GM19468 (cell line): ENCODE data around the gene FABP1.

ENCODE experiments used
- ATAC-seq: cut with Tn5 transposase; IDR thresholded peaks from one replicate; pipeline ENCODE4 v1.9.1; 2021; ENCODE audit warnings: mild to moderate bottlenecking, moderate library complexity, moderate number of reproducible peaks; ENCODE audit not compliant: unreplicated experiment; ENCODE audit errors: extremely low read depth

FABP1 gene

DNA sequence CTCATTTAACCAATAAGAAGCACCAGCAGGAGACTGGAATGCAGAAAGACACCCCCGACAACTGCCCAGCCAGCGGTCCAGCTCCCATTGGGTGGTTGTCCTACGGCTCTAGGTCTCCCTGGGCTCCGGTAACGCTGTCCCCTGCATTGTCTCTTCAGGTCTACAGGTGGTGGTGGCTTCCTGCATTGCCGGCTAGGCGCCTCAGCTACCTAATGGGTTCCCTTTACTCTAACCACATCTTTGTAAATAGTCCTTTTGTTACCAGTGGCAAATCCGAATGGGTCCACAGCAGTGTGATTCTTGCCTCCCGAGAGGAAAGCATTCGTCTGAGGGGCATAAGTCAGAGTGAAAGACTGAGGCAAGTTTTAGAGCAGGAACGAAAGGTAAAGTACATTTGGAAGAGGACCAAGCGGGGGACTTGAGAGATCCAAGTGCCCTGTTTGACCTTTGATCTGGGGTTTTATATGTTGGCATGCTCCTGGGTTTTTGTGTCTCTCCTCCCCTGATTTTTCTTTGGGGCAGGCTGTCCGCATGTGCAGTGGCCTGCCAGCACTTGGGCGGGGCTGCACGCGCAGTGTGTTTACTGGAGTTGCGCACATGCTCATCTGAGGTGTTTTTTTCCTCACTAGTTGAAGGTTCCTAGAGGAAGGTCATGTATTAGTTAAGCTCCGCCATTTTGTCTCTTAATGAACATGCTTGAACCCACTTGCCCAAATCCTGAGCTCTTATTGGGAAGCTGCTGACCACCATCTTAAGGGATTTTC is 11.0 kb downstream of the FABP1 start:
- no peak for ATAC-seq

DNA sequence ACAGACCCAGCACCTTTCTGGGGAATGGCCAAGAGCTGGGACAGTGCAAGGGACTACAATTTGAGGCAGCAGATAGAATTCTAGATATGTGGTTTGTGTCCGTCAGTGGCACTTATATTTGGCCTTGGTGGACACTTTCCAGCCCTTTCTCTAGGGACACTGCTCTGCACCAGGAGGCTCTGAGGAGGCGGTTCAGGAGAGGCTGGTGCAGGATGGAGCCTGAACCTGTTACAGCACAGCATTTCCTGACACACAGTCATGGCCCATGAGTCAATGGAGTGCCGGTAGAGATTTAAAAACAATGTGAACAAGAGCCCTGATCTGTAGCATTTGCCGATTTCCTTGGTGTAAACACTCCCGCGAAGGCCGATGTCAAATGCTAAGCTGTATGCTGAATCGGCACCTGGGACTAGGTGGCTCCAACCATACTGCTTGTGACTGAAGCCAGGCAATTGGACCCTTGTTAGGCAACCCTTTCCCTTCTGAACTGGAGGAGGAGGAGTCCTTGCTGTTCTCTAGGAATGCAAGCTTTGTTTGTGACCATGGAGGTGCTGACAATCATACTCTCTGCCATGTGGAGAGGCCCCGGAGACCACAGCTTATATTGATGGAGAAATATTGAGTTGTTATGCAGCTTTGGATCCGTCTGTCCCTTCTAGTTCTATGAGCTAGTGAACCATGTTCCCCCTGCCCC is 11.9 kb downstream of the FABP1 start:
- no peak for ATAC-seq

DNA sequence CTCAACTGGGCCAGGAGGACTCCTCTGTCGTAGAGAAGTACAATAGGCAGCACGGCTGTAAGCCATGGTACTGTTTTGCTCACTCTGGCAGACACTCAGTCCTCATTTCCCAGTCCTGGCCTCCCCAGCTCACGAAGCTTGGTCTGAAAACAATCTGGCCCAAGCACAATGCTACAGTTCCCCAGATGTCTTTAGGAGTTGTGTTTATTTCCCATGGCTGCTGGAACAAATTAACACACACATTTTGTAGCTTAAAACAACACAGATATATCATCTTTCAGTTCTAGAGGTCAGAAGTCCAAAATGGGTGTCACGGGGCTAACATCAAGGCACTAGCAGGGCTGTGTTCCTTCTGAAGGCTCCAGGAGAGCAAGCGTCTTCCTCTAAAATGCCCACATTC is 13.0 kb downstream of the FABP1 start:
- no peak for ATAC-seq

DNA sequence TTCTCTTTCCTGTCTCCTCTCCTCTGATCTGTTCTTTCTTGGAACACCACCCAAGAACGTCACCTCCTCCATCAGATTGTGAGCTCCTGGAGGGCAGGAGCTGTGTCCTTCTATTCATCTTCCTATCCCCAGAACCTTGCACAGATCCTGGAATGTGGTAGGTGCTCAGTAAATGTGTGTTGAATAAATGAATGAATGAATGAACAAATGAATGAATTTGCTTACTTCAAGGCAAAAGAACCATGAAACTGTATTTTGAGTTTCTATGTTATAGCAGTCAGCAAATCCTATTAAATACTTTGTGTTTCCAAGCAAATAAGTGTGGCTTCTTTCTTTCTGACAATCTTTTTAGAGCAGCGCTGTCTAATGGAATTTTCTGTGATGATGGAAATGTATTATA is 14.8 kb downstream of the FABP1 start:
- ATAC-seq: no peak

DNA sequence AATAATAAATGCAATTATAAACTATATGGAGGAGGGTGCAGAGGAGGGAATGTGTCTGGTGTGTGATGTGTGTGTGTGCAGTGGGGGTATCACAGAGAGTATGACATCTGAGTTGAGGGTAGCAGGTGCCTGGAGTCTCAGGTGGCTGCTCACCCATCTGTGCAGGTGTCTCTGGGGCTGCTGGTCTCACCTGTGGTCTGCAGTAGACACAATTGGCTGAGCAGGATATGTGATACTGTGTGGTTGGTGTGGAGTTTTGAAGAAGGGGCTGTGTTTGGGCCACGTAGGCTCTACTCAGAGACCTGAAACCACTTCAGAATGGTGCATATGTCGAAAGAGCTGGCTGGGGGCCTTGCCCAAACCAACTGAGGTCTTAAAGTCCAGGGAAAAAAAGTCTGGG is 17.0 kb downstream of the FABP1 start:
- ATAC-seq: no peak

DNA sequence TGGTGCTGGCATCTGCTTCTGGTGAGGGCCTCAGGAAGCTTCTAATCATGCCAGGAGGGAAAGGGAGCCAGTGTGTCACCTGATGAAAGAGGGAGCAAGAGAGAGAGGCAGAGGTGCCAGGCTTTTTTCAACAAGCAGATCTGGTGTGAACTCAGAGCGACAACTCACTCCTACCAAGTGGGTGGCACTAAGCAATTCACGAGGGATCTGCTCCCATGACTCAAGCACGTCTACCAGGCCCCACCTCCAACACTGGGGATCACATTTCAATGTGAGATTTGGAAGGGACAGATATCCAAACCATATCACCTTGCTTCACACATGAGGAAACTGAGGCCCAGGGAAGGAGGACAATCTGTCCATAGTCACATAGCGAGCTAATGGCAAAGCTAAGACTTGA is 19.1 kb downstream of the FABP1 start:
- no peak for ATAC-seq

DNA sequence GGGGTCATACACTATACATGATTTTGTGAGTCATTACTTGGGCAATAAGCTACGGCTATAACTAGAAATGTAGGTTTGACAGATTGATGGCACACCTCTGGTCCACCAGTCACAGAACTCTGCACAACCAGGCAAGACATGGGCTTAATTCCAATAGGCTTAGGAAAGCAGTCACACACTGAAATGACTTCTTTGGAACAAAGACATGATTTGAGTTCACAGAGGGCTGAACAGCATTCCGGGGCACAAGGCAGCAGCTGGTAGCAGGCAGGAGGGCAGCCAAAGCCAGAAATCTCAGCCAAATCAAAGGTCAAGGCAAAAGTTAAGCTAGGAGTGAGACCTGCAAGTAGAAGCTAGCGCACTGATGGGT is 27.4 kb downstream of the FABP1 start:
- ATAC-seq: no peak

DNA sequence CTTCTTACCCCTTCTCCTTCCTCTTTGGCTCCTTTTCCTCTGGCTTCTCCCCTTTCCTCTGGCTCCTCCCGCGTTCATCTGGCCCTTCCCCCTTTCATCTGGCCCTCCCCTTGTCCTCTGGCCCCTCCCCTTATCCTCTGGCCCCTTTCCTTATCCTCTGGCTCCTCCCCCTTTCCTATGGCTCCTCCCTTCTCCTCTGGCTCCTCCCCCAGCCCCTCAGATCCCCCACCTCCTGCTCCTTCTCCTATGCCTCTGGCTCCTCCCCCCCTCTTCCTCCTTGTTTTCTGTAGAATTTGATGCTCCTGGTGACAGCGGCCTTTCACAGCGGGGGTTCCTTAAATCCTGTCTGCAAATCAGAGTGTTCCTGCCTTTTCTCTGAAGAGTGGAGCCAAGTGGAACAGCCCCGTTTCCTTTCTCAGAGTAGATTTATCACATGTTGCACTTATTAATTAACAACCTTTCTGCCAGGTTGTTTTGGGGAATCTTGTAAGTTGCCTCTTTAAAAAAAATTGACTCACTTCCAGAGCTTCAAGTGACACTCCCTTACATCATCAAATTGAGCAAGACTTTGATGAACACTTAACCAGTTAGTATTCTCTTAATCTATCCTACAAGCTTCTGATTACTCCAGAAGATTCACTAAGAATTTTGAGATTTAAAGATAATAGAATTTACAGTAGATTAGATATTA is 27.9 kb downstream of the FABP1 start:
- ATAC-seq: no peak

DNA sequence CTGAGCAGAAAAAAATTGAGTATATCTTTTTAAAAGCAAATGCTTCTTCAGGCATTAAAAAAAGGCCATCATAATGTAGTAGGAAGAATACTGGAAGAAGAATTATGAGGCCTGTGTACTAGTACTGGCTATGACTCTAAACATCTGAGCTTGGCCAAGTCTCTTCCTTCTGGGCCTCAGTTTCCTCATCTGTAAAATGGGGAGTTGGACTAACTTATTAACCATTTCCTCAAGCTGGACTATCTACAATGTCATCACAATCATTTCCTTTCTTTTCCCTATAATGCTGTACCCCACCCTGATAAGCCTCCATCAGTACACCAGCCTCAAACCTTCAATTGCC is 29.3 kb downstream of the FABP1 start:
- ATAC-seq: no peak

DNA sequence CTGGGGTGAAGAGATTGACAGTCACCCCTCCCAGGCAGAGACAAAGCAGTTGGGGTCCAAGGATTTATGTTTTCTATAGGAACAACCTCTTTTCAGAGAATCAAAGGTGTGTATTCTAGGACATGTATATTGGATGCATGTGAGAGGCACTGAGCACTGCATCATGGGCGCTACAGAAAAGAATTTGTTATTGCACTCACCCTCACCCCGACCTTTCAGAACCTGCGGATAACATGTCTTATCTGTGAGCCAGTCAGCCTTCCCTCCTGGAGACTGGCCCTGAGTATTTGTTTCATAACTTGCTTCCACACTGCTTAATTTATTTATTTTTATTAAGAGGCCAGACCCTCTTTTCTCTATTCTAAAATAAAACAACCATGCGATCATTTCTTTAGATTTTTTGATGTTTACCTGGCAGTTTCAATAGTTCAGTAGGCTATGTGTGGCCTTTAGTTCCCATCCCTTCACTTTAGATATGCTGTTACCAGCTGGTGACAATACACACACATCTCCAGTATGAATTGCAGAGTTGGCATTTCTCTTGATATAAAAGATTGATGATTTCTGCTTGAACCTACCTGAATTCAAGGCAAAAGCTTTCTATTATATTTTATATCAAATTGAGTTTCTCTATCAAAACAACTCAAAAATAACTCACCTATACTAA is 29.8 kb downstream of the FABP1 start:
- ATAC-seq: no peak

DNA sequence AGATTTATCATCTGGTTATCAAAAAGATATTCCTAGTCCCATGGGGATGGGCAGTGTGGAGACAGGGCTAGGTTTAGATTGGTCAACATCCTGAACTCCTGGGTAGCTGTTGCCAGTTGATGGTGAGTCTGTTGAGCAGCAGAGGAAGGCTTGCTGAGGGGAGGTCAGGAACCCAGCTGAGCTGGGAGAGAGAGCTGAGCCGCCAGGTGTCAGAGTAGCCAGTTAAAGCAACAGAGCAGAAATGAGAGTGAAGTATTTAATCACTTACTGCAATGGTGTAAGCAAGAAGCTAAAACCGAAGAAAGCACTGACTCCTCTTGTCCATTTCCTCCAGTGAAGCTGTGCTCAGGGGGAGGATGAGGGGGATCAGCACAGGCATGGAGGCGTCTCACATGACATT is 30.7 kb downstream of the FABP1 start:
- no peak for ATAC-seq

DNA sequence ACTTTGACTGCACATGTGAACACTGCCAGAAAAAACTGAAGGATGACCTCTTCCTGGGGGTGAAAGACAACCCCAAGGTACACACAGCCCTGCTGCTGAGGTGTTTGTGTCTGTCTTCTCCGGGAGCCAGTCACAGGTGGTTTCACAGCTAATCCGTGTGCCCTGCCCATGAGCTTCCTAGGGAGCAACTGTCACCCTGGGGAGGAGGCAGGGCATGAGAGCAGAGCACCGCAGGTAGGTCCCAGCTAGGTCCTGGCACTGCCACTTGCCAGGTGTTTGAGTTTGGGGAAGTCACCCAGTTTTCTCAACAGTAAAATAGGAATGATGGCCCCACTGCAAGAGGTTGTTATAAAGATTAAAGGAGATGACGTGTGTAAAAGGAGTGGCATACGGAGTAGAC is 31.2 kb downstream of the FABP1 start:
- ATAC-seq: no peak

DNA sequence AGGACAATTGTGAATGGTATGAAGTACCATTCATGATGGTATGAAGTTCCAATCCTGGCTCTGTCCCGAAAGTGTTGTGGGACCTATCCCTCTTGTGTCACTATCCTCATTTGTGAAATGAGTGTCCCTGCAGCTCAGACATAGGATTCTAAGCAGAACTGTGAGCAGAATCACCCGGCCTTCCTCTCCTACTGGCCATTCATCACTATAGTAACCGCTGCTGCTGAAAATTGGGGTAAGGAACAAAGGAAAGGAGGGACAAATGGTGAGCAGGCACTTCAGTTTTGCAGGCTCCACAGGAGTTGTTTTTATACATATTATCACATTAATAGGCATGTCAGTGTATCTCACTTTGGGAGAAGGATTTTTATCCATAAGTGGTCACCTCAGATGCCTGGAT is 32.8 kb downstream of the FABP1 start:
- ATAC-seq: no peak

DNA sequence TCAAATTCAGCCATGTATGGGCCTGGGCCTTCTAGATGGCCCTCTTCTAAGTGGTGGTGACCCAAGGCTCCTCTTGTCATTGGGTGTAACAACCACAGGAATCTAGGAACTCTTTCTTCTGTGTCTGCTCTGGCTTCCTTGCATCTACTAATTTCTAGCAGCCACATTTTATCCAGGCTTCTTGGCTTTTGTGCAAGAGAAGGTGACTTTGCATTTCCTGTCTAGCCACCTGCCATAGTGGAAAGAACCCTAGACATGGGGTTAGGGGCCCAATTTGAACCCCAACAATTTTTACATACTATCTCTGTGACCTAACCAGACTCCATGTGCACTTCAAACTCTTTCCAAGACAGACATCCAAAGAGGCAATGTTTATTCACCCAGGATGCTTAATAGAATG is 35.1 kb downstream of the FABP1 start:
- ATAC-seq: no peak

DNA sequence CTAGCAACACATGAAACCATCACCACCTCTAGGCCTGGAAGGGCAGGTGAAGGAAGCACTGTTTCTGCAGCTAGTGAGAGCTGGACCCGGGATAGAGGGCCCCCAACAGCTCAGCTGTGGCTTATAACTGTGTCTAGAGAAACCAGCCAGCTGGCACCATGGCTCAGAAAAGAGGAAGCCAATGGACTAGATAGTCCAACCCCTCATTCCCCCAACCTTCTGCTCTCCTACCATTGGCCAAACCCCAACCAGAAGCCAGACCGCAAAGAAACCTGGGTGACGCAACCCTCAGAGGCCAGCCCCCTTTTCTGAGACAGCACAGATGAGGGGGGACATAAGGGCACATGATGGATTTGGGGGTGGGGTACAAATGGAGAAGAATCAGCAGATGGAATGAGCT is 35.9 kb downstream of the FABP1 start:
- no peak for ATAC-seq

DNA sequence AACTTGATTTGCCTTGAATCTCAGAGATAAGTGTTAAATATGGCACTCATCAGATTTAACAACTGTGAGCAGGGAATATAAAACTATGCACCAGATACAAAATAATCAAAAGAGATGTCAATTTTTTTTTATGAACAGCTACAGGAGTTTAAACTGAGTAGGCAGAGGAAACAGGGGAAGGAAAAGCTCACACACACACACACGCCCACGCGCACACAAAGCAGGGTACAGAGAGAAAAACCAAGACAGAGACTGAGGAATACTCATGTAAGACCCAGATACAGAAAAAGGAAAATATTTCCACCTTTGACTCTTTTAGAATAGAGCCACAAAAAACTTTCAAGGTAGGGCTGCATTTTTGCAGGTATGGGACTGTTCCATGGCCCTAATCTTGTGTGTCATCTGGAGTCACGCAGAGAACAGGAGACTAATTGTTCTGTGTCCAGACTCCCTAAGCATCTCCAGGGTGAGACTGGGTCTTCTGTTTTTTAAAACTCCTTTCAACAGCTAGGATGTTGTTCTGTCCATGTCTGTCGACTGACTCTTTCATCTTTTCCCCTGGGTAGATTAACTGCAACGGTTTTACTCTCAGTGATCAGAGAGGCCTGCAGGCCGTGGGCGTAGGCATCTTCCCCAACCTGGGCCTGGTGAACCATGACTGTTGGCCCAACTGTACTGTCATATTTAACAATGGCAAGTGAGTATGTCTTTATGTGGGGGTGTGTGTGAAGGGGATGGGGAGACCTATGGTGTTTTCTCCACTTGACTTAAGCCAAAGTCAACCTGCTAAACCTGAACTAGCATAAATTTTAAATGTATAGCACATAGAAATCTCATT is 37.2 kb downstream of the FABP1 start:
- ATAC-seq: no peak

DNA sequence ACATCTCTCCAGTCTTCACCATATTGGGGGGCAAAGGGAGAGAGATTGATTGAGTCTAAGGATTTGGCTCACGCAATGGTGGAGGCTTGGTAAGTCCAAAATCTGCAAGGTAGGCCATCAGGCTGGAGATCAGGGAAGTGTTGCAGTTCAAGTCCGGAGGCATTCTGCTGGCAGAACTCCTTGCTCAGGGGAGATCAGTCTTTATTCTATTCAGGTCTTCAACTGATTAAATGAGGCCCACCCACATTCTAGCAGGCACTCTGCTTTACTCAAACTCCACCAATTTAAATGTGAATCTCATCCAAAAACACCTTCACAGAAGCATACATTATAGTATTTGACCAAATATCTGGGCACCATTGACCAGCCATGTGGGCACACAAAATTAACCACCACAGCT is 38.9 kb downstream of the FABP1 start:
- no peak for ATAC-seq

DNA sequence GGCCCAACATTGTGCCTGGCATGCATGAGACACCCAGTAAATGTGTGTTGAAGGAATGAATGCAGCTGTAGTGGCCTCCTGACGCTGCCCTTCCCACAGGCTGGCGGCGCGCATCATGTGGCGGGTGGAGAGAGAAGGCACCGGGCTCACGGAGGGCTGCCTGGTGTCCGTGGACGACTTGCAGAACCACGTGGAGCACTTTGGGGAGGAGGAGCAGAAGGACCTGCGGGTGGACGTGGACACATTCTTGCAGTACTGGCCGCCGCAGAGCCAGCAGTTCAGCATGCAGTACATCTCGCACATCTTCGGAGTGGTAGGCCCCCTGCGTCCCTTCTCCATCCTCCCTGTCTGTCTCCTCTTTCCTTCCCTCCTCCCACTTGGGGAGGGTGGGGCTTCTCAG is 40.1 kb downstream of the FABP1 start:
- no peak for ATAC-seq

DNA sequence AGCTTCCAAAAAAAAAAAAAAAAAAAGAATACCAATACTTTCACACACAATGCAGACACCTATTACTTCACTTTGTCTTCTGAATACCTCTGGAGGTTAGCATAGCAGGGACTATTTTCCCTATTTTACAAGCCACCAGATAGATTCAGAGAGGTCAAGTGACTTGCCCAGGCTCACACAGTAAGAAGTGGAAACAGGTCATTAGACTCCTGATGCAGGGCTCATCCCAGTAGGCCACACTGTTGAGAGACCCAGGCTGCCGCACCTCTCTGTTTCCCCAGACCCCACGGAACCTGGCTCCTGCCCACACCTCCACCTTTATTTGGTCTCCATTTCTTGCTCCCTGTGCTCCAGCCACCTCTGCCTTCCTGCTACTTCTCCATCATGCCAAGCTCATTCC is 40.8 kb downstream of the FABP1 start:
- no peak for ATAC-seq

DNA sequence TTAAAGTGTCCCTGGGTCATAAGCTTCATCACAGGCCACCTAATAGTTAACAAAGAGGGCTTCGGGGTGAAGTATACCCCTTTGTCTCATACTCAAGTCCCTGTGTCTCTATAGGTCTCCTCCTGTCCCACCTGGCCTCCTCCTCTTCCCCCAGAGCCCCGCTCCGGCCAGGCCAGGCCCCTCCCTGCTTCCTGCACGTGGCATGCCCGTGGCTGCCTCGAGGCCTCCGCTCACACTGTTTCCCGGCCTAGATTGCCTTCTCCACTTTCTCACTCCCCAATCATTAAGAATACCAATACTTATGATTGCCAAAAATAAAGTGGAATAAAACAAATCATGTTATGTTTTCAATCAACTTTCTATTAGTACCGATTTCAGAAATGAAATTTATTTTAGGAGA is 41.5 kb downstream of the FABP1 start:
- no peak for ATAC-seq
